ENCODE results near the gene SLC22A2. TPM values are rescaled to one million over a fixed set of nuclear protein-coding genes. Genes with fewer than 3 reads are reported as not detected.

The SLC22A2 gene
- total and polyA plus RNA-seq, 9 of the 15 experiments (the other 6 are each of a cell fraction or from before 2014, with no cell fraction given), result not detected

GRCh38 chr6:160261991-160262680 is 3.5 kb upstream of the SLC22A2 start (continued):
- TF ChIP-seq RCOR1 (IDR thresholded peaks at IDR 0.05; ENCODE audit: borderline replicate concordance in 1 of 2, low read depth in 2 of 2, low read length in 2 of 2), result peak in 1 of 2 experiments; percentile 43; a peak in 1 of 4 replicates
- TF ChIP-seq CTBP1 (IDR thresholded peaks at IDR 0.05; ENCODE audit: borderline replicate concordance), result peak; percentile 24; the same call in 1 of the 2 replicates
- TF ChIP-seq CBFA2T2 (conservative IDR thresholded peaks at IDR 0.05), result peak; percentile 35; the same call in 1 of the 2 replicates
- TF ChIP-seq ZFPM2 (CRISPR knock-in tag; IDR thresholded peaks at IDR 0.05), result no peak

GRCh38 chr6:160260803-160261450 is 2.3 kb upstream of the SLC22A2 start:
- 1% methylated on average over 6 of the region's 6 CpGs for WGBS (ENCODE audit: insufficient coverage, low coverage, missing lambda C conversion rate)
- ChIA-PET POLR2A (no interaction called here), CTCF (ENCODE audit: low intra/inter-chr PET ratio) (no interaction called here)
- TF ChIP-seq ATF6 (CRISPR knock-in tag; IDR thresholded peaks at IDR 0.05) (no peak), E2F6 (IDR thresholded peaks at IDR 0.05; ENCODE audit: borderline replicate concordance in 1 of 2, extremely low read depth in 1 of 2, insufficient read depth in 1 of 2, insufficient read length in 1 of 2, low read depth in 1 of 2, low read length in 1 of 2, poor library complexity in 1 of 2, severe bottlenecking in 1 of 2) (no peak), CREM (IDR thresholded peaks at IDR 0.05; ENCODE audit: low read depth) (no peak), CEBPZ (IDR thresholded peaks at IDR 0.05; ENCODE audit: borderline replicate concordance, low read depth, low read length) (no peak), KLF10 (CRISPR knock-in tag; IDR thresholded peaks at IDR 0.05) (no peak), SMARCE1 (IDR thresholded peaks at IDR 0.05) (no peak), PPARD (CRISPR knock-in tag; IDR thresholded peaks at IDR 0.05) (no peak)
- Histone ChIP-seq H3K79me2 (ENCODE audit: control insufficient read depth, insufficient read depth, low read length) (no peaks in the 10 kb centered on the region), H3K4me2 (ENCODE audit: insufficient read depth, low read length) (no peak overlapping the region), H3K4me3 (no peak overlapping the region), H2AFZ (ENCODE audit: low read depth, low read length) (no peak overlapping the region), H3K27me3 (ENCODE audit: control insufficient read depth in 2 of 2, insufficient read depth in 2 of 2, low read length in 2 of 2) (peaks cover 23 to 41% of the 10 kb centered on the region in 2 experiments), H3K9me3 (replicated peaks; ENCODE audit: control insufficient read depth, insufficient read depth, low read depth, low read length) (no peaks in the 10 kb centered on the region), H3K27ac (ENCODE audit: extremely low read depth, low read depth, low read length) (no peak overlapping the region), H3K4me1 (replicated peaks in 1 of 2; ENCODE audit: control insufficient read depth in 2 of 2, insufficient read depth in 2 of 2, low read length in 2 of 2) (peaks cover 0 to 6% of the 10 kb centered on the region in 2 experiments; a peak in 2 of 5 replicates), H3K36me3 (ENCODE audit: control insufficient read depth, insufficient read depth, low read length) (no peaks in the 10 kb centered on the region), H3K9me1 (ENCODE audit: control insufficient read depth, insufficient read depth, low read length) (no peaks in the 10 kb centered on the region), H3K9ac (ENCODE audit: insufficient read depth in 1 of 2, low read depth in 2 of 2, low read length in 2 of 2) (no peak overlapping the region), H4K20me1 (replicated peaks; ENCODE audit: control insufficient read depth, insufficient read depth, low read length) (no peaks in the 10 kb centered on the region)
- intact Hi-C loops (cut with micrococcal nuclease), result loop anchor here (10.0 kb wide), 2 partner anchors 194 to 396 kb away; no protein-coding TSS in a partner anchor
- DNase-seq (ENCODE audit: extremely low read depth in 1 of 4, low spot score in 3 of 4) (no peak), FAIRE-seq (no peak), ATAC-seq (no peak)
- in situ Hi-C loops (cut with MboI), result no loop called here
- BruUV-seq (replicated peaks), result no TSS peak

All from K562 (cell line).